ENCODE data around the gene ZFYVE26.
"Not testable (repeated sequence)": the region's sequence is repeated elsewhere in the genome, so short reads cannot be mapped to it uniquely, and the experiment has no call there.

The ZFYVE26 gene

DNA sequence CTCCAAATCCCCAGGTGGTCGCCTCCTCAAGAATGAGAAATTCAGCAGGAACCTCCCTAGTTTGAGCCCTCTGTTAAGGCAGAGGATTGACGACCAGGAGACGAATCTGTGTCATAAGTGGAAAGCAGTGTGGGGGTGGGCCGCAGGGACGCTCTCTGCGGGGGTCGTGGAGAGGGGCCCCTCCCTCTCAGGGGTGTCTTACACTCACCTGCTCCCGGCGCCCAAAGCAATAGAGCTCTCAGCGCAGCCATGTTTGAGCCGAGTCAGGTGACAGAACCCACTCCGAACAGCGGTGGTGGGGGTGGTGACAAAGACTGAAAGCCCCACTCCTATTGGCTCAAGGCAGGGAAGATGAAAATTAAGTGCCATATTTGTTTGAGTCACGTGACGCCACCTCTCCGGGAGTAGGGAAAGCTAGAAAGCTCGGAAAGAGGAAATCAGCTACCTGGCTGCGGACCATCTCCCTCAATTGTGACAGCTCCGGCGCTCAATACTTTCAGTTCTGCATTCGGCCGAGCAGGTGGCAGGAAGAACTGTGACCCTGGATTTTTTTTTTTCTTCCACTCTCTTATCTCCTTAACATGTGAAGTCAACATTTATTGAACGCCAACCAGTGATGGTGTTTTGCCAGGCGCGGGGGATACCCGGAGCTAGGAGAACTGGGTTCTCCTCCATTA, at the start of gene ZFYVE26:
Gene ZFYVE26, minus strand, starts transcription at position 265 of the 677 bp plus-strand sequence. CDS start 627 bp downstream, outside the sequence.
- DNase-seq: peak; percentile 78

DNA sequence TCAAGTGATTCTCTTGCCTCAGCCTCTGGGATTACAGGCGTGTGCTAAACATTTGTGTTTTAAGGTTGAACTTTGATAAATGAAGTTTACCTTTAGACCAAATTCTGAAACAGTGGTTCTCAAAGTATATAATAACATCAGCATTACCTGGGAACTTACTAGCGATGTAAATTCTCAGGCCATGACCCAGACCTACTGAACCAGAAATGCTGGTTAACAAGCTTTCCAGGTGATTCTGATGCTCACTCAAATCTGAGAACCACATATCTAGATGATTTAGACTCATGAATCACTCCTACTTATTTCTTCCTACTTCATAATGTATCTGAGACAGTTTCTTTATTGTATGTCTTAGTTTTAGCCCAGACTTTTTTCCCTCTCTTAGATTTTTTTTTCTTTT, 46.8 kb upstream of the ZFYVE26 start:
- no peak for DNase-seq

DNA sequence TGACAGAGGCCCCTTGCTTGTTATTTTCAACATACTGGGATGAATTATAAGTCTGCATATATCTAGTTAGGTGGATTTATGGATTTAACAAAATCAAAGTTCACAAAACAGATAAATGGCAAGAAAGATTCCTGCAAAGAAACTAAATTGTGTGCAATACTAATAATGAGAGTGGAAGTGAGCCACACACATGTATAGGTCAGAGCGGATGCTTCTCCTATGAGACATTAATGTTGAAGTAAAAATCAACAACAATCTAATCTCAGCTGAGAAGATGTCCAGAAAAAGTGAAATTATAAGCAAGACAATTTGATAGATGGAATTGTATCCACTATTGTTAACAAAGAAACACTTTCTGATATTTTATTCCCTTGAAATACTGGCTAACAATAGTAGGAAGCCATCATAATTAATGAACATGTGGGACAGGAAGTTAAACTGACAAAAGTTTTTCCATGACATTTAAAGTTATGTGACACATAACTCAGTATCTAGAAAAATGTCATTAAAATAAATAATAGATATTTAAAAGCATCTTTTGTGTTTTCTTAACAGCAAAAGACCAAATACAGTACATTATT, 42.9 kb upstream of the ZFYVE26 start:
- no peak for DNase-seq

DNA sequence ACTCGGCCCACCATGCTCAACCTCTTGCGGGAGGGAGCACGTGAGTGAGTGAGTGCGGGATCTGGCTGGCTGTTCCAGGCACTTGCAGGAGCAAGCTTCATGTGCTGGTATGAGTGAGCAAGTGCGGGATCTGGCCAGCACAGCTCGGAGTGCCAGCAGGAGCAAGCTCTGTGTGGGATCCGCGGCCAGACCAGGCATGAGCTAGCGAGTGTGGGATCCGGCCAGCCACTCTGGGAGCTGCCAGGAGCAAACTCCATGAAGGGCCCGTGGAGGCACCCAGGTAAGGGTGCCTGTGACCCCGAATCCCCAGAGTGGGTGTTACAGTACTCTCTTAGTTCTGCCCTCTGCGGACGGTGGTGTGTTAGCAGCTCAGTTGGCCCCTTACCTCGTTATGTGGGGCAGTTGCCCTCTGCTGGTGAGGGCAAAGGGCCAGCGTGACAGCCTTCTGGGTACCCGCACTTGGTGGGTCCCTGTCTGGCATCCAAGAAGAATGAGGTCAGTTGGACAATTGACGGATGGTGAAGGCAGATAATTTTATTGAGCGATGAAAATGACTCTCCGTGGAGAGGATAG, 41.5 kb upstream of the ZFYVE26 start:
- no peak for DNase-seq

DNA sequence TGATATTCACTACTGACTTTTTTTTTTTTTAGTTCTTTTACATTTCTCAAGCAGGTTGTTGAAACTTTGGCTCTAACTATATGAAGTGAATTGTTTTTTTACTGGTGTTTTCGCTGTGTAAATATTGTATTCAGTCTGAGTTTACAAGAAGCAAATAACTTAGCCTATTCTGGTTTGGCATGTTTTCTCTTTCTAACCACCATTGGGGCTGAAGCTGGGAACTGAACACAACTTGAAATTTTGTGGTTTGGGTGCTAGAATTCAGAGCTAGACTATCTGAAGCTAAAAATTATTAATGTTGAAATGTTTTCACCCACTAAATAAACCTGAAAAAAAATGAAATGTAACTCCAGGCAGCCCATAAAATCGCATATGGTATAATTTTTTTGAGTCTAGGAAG, 40.4 kb upstream of the ZFYVE26 start:
- no peak for DNase-seq

DNA sequence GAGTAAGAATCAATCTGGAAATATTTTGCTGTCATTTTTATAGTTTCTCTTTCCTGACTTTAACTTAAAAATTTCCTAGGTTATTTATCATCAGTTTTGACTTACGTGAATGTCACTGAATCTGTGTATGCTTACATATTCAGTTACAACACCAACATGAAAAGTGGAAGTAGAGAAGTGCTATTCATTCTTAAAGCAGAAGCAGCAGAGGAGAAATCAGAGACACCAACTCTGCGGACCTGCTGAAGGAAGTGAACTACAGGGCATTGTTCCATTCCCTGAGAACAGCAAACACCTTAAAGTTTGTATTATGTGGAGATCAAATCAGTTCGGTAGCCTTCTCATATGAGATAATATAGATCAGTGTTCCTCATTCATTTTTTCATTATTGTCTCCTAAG, 37.3 kb upstream of the ZFYVE26 start:
- no peak for DNase-seq

DNA sequence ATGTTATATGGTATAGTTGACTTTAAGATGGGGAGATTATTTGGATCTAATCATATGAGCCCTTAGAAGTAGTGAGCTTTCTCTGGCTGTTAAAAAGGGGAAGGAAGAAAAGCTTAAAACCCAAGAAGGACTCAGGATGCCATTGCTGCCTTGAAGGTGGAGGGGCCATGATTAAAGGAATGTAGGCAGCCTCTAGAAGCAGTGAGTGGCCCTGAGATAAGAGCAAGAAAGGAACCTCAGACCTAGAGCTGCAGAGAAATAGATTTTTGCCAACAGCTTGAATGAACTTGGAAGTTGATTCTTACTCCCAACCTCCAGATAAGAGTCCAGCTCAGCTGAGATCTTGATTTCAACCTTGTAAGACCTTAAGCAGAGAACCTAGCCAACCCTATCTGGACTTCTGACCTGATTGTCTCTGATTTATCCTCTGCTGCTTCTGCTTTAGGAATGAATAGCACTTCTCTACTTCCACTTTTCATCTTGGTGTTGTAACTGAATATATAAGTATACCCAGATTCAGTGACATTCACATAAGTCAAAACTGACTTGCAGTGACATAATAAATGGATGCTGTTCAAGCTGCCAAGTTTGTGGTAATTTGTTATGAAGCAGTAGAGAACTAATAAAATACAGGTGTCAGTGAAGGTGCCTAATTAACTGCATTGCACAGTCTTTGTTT, 36.7 kb upstream of the ZFYVE26 start:
- DNase-seq: no peak

DNA sequence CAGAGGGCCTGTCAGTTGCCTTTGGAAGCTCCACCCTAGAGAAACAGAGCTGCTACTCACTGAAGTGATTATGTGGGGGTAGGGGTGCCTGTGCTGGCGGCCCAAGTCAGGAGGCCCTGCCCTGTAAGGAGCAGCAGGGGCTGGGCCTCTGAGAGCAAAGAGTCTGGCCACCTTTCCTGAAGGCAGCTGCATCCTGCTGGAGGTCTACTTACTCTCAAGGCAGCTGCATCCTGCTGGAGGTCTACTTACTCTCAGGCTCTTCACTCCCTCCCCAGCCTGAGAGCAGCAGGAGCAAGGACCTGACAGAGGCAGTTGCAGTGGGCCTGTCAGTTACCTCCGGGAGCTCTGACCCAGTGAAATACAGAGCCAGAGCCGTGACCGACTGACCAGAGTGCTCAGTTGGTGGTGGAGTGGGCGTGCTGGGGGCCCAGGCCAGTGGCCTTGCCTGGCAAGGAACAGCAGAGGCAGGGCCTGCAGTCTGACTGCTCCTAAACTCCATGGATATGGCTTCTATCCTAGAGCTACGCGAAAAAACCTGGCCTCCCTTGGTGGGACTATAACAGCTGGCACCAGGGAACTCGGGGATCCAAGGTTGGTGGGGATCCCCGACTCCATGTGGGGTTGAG, 35.5 kb upstream of the ZFYVE26 start:
- no peak for DNase-seq

DNA sequence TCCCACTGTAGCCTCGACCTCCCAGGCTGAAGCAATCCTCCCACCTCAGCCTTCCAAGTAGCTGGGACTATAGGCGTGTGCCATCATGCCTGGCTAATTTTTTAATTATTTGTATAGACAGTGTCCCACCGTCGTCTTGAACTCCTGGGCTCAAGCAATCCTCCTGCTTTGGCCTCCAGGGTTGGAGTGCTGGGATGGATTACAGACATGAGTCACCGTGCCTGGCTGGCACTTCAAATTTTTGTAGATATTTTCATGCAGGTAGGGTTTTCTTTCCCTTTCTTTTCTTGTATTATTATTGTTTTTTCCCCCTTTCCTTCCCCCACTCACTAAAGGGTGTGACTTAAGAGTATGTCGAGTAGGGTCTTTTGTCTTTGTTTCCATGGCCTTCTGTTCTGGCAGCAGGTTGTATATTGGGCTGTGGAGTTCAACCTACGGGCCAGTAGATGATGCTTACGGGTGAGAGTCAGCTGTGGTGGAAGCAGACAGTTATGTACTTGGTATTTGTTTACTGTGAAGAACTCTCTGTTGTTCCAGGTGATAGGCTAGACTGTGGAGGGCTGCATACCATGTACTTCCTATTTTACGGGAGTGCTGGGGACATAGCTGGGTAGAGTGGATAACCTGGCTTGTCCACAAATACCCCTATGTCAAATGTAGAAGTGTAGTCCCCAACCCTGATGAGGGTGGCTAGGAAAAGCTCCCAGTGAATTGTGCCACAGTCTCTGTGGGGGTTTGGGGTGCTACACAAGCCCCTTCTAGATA, 33.9 kb upstream of the ZFYVE26 start:
- no peak for DNase-seq

DNA sequence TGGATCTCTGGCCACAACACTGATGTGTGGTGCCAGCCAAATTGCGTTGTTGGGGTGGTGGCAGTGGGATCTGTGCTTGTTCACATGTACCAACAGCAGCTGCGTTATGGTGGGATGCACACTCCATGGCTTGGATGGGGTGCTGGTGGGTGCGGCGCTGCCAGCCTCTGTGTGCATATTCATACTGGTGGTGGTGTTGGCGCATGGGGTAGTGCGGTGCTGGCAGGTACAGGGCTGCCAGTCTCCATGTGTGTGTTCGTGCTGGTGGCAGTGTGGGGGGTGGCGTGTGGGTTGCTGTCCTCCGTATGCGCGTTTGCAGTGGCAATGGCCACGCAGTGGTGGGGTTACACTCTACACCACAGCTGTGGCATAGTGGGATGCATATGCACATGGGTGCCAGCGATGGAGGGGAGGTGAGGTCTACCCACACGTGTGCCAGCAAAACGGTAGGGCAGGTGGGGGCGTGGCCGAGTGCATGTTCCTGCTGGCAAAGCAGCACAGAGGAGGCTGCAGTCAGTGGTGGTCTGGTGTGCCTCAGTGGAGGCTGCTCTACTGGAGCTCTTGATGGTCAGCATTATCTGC, 29.7 kb upstream of the ZFYVE26 start:
- DNase-seq: no peak

DNA sequence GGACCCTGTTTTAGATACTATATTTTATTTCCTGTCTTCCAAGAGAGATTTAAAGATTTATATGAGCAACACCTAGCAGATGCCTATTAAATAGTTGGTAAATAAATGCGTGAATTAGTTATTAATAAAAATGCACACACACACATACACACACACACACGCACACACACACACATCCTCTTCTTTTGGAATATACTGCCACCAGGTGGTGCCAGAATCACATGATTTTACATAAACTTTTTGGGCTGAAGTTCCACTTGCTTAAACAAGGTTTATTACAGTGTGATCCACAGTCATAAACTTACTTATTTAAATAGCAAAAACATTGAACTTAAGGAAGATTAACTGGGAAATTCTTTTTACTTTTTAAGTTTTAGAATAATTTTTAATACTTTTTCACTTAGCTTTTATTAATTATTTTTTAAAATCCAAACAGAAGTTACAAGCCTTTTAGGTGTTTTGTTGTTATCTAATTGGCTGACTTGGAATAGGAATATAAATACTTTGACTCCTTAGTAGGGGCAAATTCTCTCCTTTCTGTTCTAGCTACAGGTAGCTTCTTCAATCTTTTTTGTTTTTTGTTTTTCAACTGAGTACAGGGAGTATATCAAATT, 20.7 kb upstream of the ZFYVE26 start:
- no peak for DNase-seq

DNA sequence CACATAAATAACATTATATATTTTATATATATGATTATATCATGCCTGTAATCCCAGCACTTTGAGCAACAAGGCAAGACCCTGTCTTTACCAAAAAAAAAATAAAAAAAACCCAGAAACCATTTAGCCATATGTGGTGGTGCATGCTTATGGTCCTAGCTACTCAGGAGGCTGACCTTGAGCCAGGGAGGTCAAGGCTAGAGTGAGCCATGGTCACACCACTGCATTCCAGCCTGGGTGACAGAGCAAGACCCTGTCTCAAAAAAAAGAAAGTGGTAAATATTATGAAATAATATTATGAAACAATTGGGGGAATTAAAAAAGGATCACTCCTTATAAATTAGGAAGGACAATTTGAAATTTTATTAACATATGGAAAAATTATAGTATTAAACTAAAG, 19.2 kb upstream of the ZFYVE26 start:
- DNase-seq: no peak

DNA sequence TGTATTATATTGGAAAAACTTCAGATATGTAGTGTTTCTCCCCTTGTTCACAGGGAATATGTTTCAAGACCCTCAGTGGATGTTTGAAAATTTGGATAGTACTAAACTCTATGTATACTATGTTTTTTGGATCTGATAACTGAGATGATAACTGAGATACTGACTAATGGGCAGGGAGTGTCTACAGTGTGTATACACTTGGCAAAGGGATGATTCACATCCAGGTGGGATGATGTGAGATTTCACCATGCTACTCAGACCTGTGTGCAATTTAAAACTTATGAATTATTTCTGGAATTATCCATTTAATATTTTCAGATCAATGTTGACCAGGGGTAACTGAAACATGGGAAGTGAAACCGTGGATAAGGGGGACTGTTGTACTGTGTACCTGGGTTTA, 17.0 kb upstream of the ZFYVE26 start:
- no peak for DNase-seq

DNA sequence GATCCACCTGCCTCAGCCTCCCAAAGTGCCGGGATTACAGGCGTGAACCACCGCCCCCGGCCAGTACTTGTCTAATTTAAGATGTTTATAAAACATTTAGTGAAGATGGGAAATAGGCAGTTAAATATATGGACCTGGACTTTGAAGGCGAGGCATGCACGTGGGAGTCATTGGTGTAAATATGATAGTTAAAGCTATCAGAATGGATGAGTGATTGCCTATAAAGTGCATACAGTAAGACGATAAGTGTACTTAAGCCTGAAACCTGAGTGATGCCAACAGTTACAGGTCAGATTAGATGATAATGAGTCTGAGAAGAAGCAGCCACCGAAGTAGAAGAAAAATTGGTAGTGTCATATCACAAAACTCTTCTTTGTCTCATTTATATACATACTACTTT, 14.7 kb upstream of the ZFYVE26 start:
- DNase-seq: no peak

DNA sequence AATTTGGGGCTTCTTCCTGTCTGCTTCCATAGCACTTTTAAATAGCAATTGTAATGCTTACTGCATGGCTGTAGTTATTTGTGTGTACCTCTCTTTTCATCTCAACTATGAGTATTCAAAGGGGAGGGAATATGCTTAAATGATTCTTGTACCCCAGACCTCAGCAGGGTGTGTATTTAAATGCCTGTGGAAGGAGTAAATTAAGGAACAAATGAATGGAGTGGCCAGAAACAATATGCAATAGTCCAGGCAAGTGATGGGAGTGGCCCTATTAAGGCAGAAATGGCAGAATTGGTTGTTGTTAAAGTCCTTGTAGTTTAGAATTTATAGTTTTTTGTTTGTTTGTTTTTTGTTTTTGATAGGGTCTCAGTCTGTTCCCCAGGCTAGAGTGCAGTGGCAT, 4.7 kb upstream of the ZFYVE26 start:
- DNase-seq: no peak

DNA sequence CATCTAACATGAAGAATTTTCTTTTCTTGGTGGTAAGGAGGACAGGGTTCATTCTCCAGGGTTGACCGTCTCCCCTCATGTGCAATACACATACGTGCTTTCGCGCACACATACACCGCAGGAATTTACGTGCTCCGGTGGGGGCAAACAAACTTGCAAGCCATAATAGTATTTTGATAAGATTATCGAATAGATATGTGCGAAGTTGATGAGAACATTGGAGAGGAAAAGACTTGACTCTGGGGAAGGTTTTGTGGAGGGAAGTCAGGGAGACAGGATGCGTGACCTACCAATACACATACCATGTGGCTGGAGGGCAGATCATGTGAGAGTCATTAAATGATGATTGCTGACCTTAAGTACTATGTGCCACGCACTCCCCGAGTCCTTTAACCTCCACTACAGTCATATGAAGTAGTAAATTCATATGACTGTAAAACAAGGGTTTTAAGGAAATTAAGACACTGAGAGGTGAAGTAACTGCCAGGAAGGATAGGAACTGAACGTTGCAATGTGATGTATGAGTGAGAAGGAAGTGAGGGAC, 4.1 kb upstream of the ZFYVE26 start:
- DNase-seq: no peak

DNA sequence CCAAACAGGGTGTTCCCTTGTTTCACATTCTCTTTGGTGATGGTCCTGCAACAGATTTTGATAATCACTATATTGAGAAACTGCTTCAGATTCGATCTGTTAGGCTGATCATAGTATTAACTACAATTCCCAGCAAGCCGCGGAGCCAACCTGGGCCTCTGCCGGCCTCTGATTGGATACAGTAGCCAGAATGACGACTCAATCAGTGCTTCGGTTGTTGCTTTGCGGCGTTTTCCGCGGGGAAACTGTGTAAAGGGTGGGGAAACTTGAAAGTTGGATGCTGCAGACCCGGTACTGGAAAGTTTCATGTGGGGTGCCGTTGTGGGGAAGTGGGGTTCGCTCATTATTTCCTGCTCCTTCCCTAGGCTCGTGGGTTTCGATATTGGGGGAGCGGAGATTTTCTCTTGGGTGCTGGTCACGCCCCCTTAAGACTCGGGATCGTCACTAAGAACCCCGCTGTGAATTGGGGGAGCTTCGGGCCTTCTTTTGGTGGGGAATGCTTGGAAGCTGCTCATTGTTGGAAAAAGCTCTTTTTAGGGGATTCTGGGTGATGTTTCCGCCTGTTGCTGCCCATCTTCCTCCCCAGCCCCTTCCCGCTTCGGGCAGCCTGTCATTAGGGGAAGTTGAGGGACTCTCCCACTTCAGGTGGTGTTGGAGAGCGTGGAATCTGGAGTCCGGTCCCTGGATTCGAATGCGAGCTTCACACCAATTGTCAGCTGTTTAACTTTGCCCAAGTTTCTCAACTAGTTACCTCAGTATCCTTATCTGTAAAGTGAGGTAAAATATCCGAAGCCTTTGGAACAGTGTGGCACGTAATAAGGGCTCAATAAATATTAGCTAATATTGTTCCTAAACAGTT, 3.4 kb upstream of the ZFYVE26 start, which contains the start of gene RAD51B:
Gene RAD51B, plus strand, starts transcription at position 217 of the 859 bp plus-strand sequence.
- peak; percentile 80 for DNase-seq

DNA sequence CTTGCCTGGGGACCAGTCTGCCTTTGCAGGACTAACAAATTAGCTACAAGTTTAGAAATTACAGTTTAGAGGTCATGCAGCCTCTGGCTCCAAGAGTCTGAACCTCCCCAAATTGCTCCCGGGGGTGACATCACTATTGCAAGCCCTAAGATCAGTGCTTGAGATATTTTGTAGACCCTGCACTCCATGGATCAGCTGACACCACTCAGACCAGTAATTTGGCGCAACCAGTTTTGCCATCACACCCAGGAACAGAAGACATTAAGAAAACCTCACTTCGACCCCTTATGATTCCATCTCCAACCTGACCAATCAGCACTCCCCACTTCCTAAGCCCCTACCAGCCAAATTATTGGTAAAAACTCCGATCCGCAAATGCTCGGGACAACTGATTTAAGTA, 2.1 kb upstream of the ZFYVE26 start:
- not testable (repeated sequence) for DNase-seq

DNA sequence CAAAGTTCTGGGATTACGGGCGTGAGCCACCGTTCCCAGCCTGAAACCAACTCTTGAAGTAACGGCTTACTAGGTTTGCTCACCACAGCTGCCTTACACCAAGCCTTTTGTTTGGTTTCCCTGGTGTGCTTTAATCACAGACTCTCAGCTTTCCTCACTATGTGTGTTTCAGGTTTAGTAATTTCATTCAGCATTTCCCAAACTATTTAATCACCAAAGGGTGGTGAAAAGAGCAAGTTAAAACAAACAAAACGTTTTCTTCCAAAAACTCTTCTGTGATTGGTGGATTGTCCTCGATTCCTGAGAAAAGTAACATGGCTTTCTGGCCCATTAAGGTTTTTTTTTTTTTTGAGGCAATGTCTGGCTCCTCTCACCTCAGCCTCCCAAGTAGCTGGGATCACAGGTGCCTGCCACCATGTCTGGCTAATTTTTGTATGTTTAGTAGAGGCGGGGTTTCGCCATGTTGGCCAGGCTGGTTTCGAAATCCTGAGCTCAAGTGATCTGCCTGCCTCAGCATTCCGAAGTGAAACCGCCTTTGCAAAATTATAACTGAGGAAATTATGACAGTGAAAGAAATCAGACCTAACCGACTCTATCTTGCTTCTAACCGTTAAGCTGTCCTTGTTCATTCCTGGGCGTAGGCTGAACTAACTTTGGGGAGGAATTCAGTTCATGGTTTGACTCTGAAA, 1.5 kb upstream of the ZFYVE26 start:
- no peak for DNase-seq
